Keratinocyte (primary cell): ENCODE results near the gene DHRS11. TPM values are rescaled to one million over a fixed set of nuclear protein-coding genes. Genes with fewer than 3 reads are reported as not detected.

Experiments
- DNase-seq: peaks from one replicate; pipeline ENCODE4 v3.0.0-alpha.2; 2011; ENCODE audit warnings: low read depth, missing footprints, low spot score
- FAIRE-seq: peaks from 2 replicates; lab custom pipeline; 2011; peaks lifted over from hg19 to GRCh38; lab: Jason Lieb, UNC
- H2AFZ ChIP-seq: 2 replicates; pipeline ENCODE4 v1.6.0; 2012; ENCODE audit warnings: low read length, control low read depth, inconsistent platforms; ENCODE audit not compliant: control insufficient read depth
- H3K27ac ChIP-seq: 2 replicates; pipeline ENCODE4 v1.5.1; 2011; ENCODE audit warnings: low read length; ENCODE audit not compliant: control insufficient read depth, insufficient read depth
- H3K27me3 ChIP-seq: 3 replicates; pipeline ENCODE4 v1.6.0; 2011; ENCODE audit warnings: low read length; ENCODE audit not compliant: control insufficient read depth, insufficient read depth; ENCODE audit errors: extremely low read depth
- H3K36me3 ChIP-seq, 2 experiments: 2 replicates in 1 of 2; 3 replicates in 1 of 2; pipeline ENCODE4 v1.5.1; 2011; ENCODE audit warnings: low read length in 2 of 2, mild to moderate bottlenecking in 1 of 2; ENCODE audit not compliant: control insufficient read depth in 2 of 2, insufficient read depth in 2 of 2; ENCODE audit errors: extremely low read depth in 1 of 2
- H3K4me1 ChIP-seq: 3 replicates; pipeline ENCODE4 v1.5.1; 2011; ENCODE audit warnings: low read length; ENCODE audit not compliant: control insufficient read depth, insufficient read depth; ENCODE audit errors: extremely low read depth
- H3K4me2 ChIP-seq: 3 replicates; pipeline ENCODE4 v1.6.0; 2011; ENCODE audit warnings: low read depth, low read length; ENCODE audit not compliant: control insufficient read depth, insufficient read depth; ENCODE audit errors: extremely low read depth
- H3K4me3 ChIP-seq, 3 experiments: fragments of 200-600 bp in 1 of 3; sonication (generic) in 1 of 3; 2 replicates in 2 of 3; 3 replicates in 1 of 3; pipeline ENCODE4 v1.5.1; 2011 to 2016; ENCODE audit warnings: low read length in 3 of 3, mild to moderate bottlenecking in 3 of 3, control low read depth in 2 of 3, inconsistent platforms in 1 of 3, low read depth in 1 of 3, mixed read lengths in 1 of 3, mixed run types in 1 of 3, moderate library complexity in 1 of 3; ENCODE audit not compliant: control insufficient read depth in 2 of 3, insufficient read depth in 2 of 3; ENCODE audit errors: extremely low read depth in 1 of 3
- H3K79me2 ChIP-seq: 2 replicates; pipeline ENCODE4 v1.6.0; 2012; ENCODE audit warnings: low read length; ENCODE audit not compliant: control insufficient read depth, insufficient read depth
- H3K9ac ChIP-seq: 3 replicates; pipeline ENCODE4 v1.6.0; 2011; ENCODE audit warnings: low read length; ENCODE audit not compliant: control insufficient read depth, insufficient read depth; ENCODE audit errors: extremely low read depth
- H3K9me1 ChIP-seq: 3 replicates; pipeline ENCODE4 v1.6.0; 2011; ENCODE audit warnings: low read length; ENCODE audit not compliant: control insufficient read depth, insufficient read depth; ENCODE audit errors: extremely low read depth
- H3K9me3 ChIP-seq: 2 replicates; pipeline ENCODE4 v1.5.1; 2012; ENCODE audit warnings: low read depth, low read length; ENCODE audit not compliant: control insufficient read depth
- H4K20me1 ChIP-seq: 3 replicates; pipeline ENCODE4 v1.6.0; 2011; ENCODE audit warnings: low read length; ENCODE audit not compliant: control insufficient read depth, insufficient read depth; ENCODE audit errors: extremely low read depth
- CTCF ChIP-seq, 3 experiments: IDR thresholded peaks in 1 of 3; conservative IDR thresholded peaks in 1 of 3; optimal IDR thresholded peaks in 1 of 3; 2 replicates in 2 of 3; 3 replicates in 1 of 3; pipeline versions ENCODE3 to v1.5.1; 2011; ENCODE audit warnings: low read length in 3 of 3, mild to moderate bottlenecking in 3 of 3, moderate library complexity in 2 of 3, control low read depth in 1 of 3, inconsistent platforms in 1 of 3; ENCODE audit not compliant: insufficient read depth in 2 of 3; ENCODE audit errors: extremely low read depth in 1 of 3
- EZH2 ChIP-seq: IDR thresholded peaks from one replicate; pipeline ENCODE4 v1.6.1; 2012; ENCODE audit warnings: inconsistent platforms, mild to moderate bottlenecking, low read length, moderate library complexity
- dilution Hi-C: fragments of 300-500 bp; cut with MboI; formaldehyde crosslinking; loops from one replicate; pipeline ENCODE4 v1.7.0; 2020; ENCODE audit warnings: low sequenced_read_pairs; ENCODE audit not compliant: extremely low pct_ligation_motif_present
- polyA plus RNA-seq, 5 experiments: library from polyadenylated mRNA; depleted of rRNA in 3 of 5; stranded (reverse) in 3 of 5; stranded (forward) in 1 of 5; unstranded in 1 of 5; fragments of >200 nt; gene quantifications; 1 replicate in 1 of 5; 2 replicates in 3 of 5; 3 replicates in 1 of 5; pipeline versions ENCODE4 v1.2.1 to v1.2.3, GENCODE V29; 2011 to 2012; ENCODE audit warnings: missing spikeins in 2 of 5, low read depth in 1 of 5, low replicate concordance in 1 of 5

DHRS11 gene
- polyA plus RNA-seq, 1 donor (not counting 4 experiments of a cell fraction or from before 2014, with no cell fraction given): 11.0 TPM

GRCh38 chr17:36625188-36625587 lies 33.5 kb downstream of the DHRS11 start:
- H3K36me3 ChIP-seq: no peaks in the 10 kb centered on the region
- dilution Hi-C loops: no loop called here
- no peak for TF ChIP-seq CTCF (optimal IDR thresholded peaks at IDR 0.05 in 1 of 3, IDR thresholded peaks at IDR 0.05 in 1 of 3, conservative IDR thresholded peaks at IDR 0.05 in 1 of 3; ENCODE audit: extremely low read depth in 1 of 3, insufficient read depth in 2 of 3, low read length in 3 of 3)
- no peak for TF ChIP-seq EZH2
- no peaks in the 10 kb centered on the region for H3K9me1 ChIP-seq
- no peak overlapping the region for H3K27ac ChIP-seq
- no peak overlapping the region for H3K9ac ChIP-seq
- FAIRE-seq (no peak), DNase-seq (no peak)
- H3K4me2 ChIP-seq: no peak overlapping the region
- H3K27me3 ChIP-seq: no peaks in the 10 kb centered on the region
- H3K4me1 ChIP-seq: no peaks in the 10 kb centered on the region
- no peaks in the 10 kb centered on the region for H3K9me3 ChIP-seq
- H3K4me3 ChIP-seq: no peak overlapping the region
- H3K79me2 ChIP-seq: no peaks in the 10 kb centered on the region
- no peak overlapping the region for H2AFZ ChIP-seq
- H4K20me1 ChIP-seq: no peaks in the 10 kb centered on the region

DNA sequence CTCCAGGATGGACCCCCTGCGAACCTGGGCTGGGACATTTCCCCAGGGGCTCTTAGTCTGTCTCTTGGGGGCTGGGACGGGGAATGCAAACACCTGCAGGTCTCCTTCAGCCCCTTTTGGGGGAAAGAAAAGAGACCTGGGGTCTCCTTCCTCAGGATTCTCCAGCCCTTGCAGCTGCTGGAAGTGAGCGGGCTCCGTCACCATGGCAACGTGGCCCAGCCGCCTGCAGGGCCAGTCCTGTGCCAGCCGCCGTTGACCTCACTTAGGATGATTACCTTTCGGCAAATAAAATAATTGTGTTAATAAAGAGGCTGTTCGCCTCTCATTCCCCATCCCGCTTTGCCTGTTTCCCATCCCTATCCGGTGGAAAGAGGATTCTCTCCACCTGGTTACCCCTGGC lies 35.4 kb downstream of the DHRS11 start:
- H3K9me3 ChIP-seq: no peaks in the 10 kb centered on the region
- no peak for FAIRE-seq
- DNase-seq: no peak
- no peak overlapping the region for H3K27ac ChIP-seq
- peaks cover 14% of the 10 kb centered on the region for H3K27me3 ChIP-seq
- no peaks in the 10 kb centered on the region for H3K36me3 ChIP-seq
- no peaks in the 10 kb centered on the region for H4K20me1 ChIP-seq
- H3K9ac ChIP-seq: no peak overlapping the region
- no peak overlapping the region for H3K4me2 ChIP-seq
- no peaks in the 10 kb centered on the region for H3K4me1 ChIP-seq
- TF ChIP-seq CTCF (optimal IDR thresholded peaks at IDR 0.05 in 1 of 3, IDR thresholded peaks at IDR 0.05 in 1 of 3, conservative IDR thresholded peaks at IDR 0.05 in 1 of 3; ENCODE audit: extremely low read depth in 1 of 3, insufficient read depth in 2 of 3, low read length in 3 of 3): no peak
- no peak for TF ChIP-seq EZH2
- H3K79me2 ChIP-seq: no peaks in the 10 kb centered on the region
- no peaks in the 10 kb centered on the region for H3K9me1 ChIP-seq
- no peak overlapping the region for H2AFZ ChIP-seq
- H3K4me3 ChIP-seq: no peak overlapping the region
- dilution Hi-C loops: no loop called here
